DMS114 treated with DMSO at 0.1 percent for 48 hours (cell line): ENCODE results near the gene SMTN.

Experiments used
- DNase-seq: peaks from one replicate; lab custom pipeline; 2025; ENCODE audit not compliant: unreplicated experiment; lab: John Stamatoyannopoulos, UW

Gene SMTN

GRCh38 chr22:31148953-31149627, 68.0 kb downstream of the SMTN start:
- peak; percentile 79 for DNase-seq

GRCh38 chr22:31150615-31151014, 69.5 kb downstream of the SMTN start:
- peak; percentile 9 for DNase-seq

- no peak for DNase-seq
These were observed 70.8 kb downstream of the SMTN start for GRCh38 chr22:31151872-31152271.

- DNase-seq = no peak
These were observed 72.2 kb downstream of the SMTN start for GRCh38 chr22:31153357-31153756.
